GM18951 (cell line): ENCODE measurements around the gene TAGLN.

Source experiments
- POLR2A ChIP-seq: IDR thresholded peaks from 4 replicates; pipeline ENCODE4 v1.6.1; 2011; ENCODE audit warnings: mild to moderate bottlenecking; ENCODE audit not compliant: insufficient read length, insufficient read depth; ENCODE audit errors: extremely low read depth
- in situ Hi-C: fragments of 300-500 bp; cut with MboI; formaldehyde crosslinking; loops from one replicate; pipeline ENCODE4 v1.12.0; 2022; ENCODE audit warnings: low sequenced_read_pairs, mixed read lengths, inconsistent platforms; ENCODE audit not compliant: unreplicated experiment

TAGLN gene

DNA sequence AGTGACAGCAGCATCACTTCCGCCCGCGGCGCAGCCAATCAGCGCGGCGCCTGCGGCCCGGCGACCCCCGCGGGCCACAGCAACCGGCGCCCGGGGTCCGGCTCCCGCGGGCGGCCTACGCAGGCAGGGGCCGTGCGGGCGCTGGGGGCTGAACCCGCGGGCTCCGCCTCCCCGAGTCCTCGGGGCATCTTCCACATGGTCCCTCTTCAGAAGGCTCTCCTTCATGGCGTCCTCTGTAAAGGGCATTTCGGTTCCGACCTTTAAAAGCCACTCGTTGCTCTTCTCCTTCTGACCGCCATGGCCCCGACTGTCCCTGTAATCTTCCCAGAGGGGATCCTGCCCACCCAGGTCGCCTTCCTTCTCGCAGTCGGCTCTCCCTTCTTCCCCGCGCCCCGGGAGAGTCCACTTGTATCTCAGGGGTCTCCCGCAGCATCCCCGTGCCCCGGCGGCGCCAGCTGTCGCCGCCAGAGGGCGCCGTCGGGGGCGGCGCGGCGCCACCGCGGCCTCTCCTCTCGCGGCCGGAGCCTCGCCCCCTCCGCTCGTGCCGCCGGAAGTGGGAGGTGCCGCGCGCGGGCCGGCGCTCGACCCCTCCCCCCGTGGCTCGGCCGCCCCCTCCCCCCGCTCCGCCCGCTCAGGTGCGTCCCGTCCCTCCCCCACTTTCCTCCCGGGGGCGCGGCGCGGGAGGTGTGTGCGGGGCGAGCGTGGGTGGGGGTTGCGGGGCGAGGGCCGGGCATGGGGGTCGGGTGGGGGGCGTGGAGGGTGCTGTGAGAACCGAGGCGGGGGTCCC, 33.1 kb downstream of the TAGLN start, which contains the start of gene RNF214:
TSS of gene RNF214 (plus strand) at position 580 of the 787 bp plus-strand sequence. CDS start 1,602 bp downstream, outside the sequence.
- TF ChIP-seq POLR2A, result peak; percentile 77
- in situ Hi-C loops, result no loop called here

DNA sequence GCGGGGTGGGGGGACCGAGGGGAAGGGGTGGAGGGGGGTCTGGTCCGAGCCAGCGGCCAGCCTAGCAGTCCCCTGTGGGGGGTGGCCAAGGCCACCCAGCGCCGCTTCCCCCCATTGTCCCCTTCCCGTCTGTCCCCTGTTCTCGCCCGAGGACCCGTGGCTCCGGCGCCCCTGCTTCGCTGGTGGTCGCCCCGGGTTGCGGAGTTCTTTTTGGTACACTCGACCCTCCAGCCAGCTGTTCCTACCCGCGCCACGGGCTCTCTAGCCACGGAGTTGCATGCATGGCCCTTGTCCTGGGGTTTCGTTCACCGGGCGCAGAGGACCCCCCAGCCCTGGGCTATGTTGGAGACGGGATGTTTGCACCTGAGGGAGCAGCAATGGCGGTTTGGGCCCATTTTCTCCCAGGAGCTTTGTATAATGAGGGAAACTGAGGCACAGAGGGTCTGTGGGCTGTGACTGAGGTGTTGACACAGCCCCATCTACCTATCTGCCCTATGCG, 33.8 kb downstream of the TAGLN start:
- in situ Hi-C loops, result no loop called here
- no peak for TF ChIP-seq POLR2A

DNA sequence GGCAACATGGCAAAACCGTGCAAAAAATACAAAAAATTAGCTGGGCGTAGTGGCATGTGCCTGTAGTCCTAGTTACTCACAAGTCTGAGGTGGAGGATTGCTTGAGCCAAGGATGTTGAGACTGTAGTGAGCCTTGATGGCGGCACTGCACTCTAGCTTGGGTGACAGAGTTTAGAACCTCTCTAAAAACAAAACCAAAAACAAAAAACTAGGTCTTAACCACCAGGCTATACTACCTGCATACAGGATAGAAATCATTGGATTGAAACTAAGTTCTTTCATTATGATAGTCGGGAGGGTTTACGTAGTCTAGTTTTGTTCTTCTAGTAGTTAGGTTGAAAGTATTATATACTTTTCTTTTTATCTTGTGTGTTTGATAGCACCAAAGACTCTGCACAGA, 39.1 kb downstream of the TAGLN start:
- no peak for TF ChIP-seq POLR2A
- in situ Hi-C loops, result no loop called here

DNA sequence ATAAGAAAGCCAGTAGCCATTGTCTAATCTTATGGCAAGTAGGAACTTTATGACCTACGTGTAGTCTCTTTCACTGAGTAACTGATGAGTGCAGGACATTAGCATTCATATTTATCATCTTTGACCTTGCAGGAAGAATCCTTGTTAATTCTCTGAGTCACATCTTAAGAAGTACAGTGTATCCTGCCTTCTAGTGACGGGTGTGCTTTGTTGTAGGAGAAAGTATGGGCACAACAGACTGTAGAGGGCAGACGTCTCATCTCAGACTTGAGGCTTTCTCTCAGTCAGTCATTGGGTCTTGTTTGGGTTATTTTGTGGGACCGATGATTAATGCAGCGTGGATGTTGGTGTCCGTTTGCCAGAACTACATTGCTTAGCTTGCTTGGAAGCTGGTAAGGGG, 40.1 kb downstream of the TAGLN start:
- in situ Hi-C loops, result no loop called here

DNA sequence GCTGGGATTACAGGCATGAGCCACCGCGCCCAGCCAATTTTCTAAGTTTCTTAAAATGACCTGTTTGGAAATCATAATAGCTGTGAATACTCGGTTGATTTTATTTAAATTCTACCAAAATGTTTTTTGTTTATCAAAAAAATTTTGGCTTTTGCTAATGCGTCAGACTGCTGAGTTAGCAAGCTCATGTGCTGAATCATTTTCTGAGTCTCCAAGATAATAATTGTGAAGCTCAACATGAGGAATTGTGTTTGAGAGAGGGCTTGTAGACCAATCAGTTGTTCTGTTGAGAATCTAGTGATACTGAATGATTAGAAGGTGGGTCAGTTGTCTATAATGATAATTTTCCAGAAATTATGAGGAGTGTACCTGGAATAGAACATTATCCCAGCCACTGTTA, 49.2 kb downstream of the TAGLN start:
- in situ Hi-C loops, result no loop called here
- TF ChIP-seq POLR2A, result no peak

More for the DNA sequence above, 40.1 kb downstream of the TAGLN start:
- TF ChIP-seq POLR2A, result no peak

DNA sequence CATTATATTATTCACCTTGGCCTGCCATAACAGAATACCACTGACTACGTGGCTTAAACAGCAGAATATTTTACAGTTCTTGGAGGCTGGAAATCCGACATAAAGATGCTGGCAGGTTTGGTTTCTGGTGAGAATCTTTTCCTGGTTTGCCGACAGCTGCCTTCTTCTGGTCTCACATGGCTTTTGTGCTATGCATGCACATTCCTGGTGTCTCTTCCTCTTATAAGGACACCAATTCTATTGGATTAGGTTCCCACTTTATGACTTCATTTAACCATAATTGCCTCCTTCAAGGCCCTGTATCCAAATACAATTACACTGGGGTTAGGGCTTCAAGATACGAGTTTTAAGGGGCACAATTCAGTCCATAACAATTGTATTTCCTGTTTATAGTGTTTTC, 50.4 kb downstream of the TAGLN start:
- no peak for TF ChIP-seq POLR2A
- in situ Hi-C loops, result no loop called here

DNA sequence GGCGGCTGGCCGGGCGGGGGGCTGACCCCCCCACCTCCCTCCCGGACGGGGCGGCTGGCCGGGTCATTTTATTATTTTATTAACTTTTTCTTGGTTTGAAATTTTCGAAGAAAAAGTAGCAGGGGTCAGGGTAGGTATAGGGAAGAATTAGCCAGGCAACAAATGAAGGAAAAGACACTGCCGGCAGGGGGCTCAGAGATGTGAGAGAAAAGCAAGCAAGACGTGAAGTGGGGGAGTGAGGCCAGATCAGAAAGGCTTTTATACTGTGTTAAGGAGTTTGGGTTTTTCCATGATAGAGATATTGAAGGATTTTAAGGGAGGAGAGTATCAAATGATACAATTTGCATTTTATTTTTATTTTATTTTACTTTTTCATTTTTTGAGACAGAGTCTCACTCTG, 52.3 kb downstream of the TAGLN start:
- in situ Hi-C loops, result no loop called here
- TF ChIP-seq POLR2A, result no peak

DNA sequence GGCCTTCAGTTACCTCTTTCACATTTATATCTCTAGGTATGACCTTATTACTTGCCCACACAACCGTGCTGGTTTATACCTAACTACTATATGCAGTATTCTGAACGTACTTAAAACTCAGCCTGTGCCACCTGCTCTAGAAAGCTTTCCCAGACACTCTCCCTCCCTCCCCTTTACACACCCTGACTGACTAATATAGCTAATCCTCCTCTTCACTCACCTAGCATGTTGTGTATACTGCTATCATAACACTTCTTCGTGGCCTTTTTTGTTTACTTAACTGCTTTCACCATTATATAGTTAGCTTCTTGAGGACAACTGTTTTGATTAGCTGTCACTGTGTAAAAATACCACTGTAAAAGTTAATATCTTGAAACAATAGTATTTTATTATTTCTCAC, 56.8 kb downstream of the TAGLN start:
- in situ Hi-C loops, result no loop called here
- TF ChIP-seq POLR2A, result no peak

DNA sequence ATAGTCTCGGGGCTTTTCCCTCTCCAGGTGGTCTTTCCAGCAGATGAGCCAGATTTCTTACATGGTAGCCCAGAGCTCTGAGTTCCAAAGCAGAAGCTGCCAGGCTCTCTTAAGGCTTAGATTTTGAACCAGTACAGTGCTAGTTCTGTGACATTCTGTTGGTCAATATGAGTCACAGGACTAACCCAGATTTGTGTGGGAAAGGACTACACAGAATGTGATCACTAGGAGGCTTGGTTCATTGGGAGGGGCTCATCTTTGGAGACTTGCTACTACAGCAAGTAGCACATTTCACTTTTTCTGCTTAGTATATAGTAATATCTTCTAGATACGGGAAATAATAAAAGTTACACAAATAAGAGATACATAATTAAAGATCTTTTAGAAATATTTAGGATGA, 57.4 kb downstream of the TAGLN start:
- no peak for TF ChIP-seq POLR2A
- in situ Hi-C loops, result no loop called here
